Esophagus squamous epithelium (tissue), 5 donors: ENCODE measurements around the gene MLX. TPM values are rescaled to one million over a fixed set of nuclear protein-coding genes. Genes with fewer than 3 reads are reported as not detected.
"Not testable (repeated sequence)": the region's sequence is repeated elsewhere in the genome, so short reads cannot be mapped to it uniquely, and the experiment has no call there.

Source experiments
- DNase-seq: peaks from one replicate; lab custom pipeline; 2025; lab: John Stamatoyannopoulos, UW
- H3K27ac ChIP-seq, 4 donors: fragments of 200-600 bp; sonication (generic); one replicate each; pipeline ENCODE4 v1.5.1; 2016 to 2019; ENCODE audit warnings: mild to moderate bottlenecking in 1 of 4
- H3K27me3 ChIP-seq, 4 donors: fragments of 200-600 bp; sonication (generic); 1 replicate in 3 of 4; 2 replicates in 1 of 4; pipeline versions ENCODE4 v1.5.1 to v1.6.0; 2017 to 2021; ENCODE audit warnings: antibody characterized with exemption in 1 of 4
- H3K36me3 ChIP-seq, 3 donors: fragments of 200-600 bp; sonication (generic); one replicate each; pipeline ENCODE4 v1.5.1; 2016 to 2019
- H3K4me1 ChIP-seq, 3 donors: fragments of 200-600 bp; sonication (generic); one replicate each; pipeline ENCODE4 v1.5.1; 2017 to 2019
- H3K4me3 ChIP-seq, 4 donors: fragments of 200-600 bp; sonication (generic); 1 replicate in 3 of 4; 2 replicates in 1 of 4; pipeline ENCODE4 v1.5.1; 2016 to 2019; ENCODE audit warnings: mild to moderate bottlenecking in 2 of 4, moderate library complexity in 1 of 4
- H3K9me3 ChIP-seq, 3 donors: fragments of 200-600 bp; sonication (generic); one replicate each; pipeline ENCODE4 v1.5.1; 2016 to 2019
- POLR2A ChIP-seq, 4 donors: fragments of 450-650 bp; IDR thresholded peaks; one replicate each; pipeline ENCODE4 v1.6.1; 2017; ENCODE audit warnings: antibody characterized with exemption in 4 of 4, mild to moderate bottlenecking in 4 of 4, moderate library complexity in 3 of 4
- WGBS, 2 donors: methylation state at CpG; one replicate each; pipeline ENCODE4 v1.1.5; 2018; 5-methylcytosine and 5-hydroxymethylcytosine counted together
- intact Hi-C: fragments of 100-400 bp; cut with DNase I; formaldehyde crosslinking; loops from one replicate; pipeline ENCODE4 v1.15.0; 2022
- total RNA-seq, 4 donors: library from RNA; depleted of rRNA; stranded (reverse); fragments of >200 nt; gene quantifications; one replicate each; pipeline ENCODE4 v1.1.0, GENCODE V29; 2016
- TF ChIP-seq, protein P1 (sequence below), 6 experiments: fragments of 450-650 bp in 4 of 6; fragments of 200-600 bp in 2 of 6; sonication (generic) in 2 of 6; IDR thresholded peaks; one replicate each; pipeline ENCODE4 v1.5.1; 2016 to 2019; ENCODE audit warnings: antibody characterized with exemption in 6 of 6, mild to moderate bottlenecking in 4 of 6, moderate library complexity in 4 of 6
- donor health status: DM: yes; HTN: yes; CAD: no.

Gene MLX
- total RNA-seq, 4 donors from 2014 or later, result 34.0 to 47.9 (median 39.9) TPM

DNA sequence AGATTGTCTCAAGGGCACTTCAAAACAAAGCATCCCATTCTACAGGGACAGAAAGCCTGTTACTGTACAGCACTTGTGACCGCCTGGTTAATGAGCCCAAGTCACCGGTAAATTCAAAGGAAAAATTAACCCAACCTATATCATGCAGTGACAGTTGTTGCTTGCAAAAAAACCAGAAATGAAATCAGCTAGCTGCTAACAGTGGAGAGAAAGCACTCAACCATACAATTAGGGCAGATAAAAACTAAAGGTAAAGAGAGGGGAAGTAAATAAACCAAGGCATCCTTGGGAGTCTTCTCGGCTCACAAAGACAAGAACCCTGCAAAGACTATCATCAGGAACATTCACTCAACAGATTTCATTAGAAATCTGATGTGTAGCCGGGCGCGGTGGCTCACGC is 36.4 kb downstream of the MLX start:
- peaks cover 0 to 22% (median 3%) of the 10 kb centered on the region in 3 donors for H3K36me3 ChIP-seq
- no peak for DNase-seq
- no peaks in the 10 kb centered on the region for H3K27me3 ChIP-seq
- 86 to 92% methylated on average over 7 of the region's 7 CpGs for WGBS, 2 donors
- H3K27ac ChIP-seq, result no peak overlapping the region
- intact Hi-C loops, result no loop called here
- H3K4me1 ChIP-seq, result peaks cover 18 to 54% (median 24%) of the 10 kb centered on the region in 3 donors
- H3K4me3 ChIP-seq, result no peak overlapping the region
- H3K9me3 ChIP-seq, result no peaks in the 10 kb centered on the region
- TF ChIP-seq, protein P1, sequence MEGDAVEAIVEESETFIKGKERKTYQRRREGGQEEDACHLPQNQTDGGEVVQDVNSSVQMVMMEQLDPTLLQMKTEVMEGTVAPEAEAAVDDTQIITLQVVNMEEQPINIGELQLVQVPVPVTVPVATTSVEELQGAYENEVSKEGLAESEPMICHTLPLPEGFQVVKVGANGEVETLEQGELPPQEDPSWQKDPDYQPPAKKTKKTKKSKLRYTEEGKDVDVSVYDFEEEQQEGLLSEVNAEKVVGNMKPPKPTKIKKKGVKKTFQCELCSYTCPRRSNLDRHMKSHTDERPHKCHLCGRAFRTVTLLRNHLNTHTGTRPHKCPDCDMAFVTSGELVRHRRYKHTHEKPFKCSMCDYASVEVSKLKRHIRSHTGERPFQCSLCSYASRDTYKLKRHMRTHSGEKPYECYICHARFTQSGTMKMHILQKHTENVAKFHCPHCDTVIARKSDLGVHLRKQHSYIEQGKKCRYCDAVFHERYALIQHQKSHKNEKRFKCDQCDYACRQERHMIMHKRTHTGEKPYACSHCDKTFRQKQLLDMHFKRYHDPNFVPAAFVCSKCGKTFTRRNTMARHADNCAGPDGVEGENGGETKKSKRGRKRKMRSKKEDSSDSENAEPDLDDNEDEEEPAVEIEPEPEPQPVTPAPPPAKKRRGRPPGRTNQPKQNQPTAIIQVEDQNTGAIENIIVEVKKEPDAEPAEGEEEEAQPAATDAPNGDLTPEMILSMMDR (IDR thresholded peaks at IDR 0.05), result no peak
- TF ChIP-seq POLR2A (IDR thresholded peaks at IDR 0.05), result no peak

DNA sequence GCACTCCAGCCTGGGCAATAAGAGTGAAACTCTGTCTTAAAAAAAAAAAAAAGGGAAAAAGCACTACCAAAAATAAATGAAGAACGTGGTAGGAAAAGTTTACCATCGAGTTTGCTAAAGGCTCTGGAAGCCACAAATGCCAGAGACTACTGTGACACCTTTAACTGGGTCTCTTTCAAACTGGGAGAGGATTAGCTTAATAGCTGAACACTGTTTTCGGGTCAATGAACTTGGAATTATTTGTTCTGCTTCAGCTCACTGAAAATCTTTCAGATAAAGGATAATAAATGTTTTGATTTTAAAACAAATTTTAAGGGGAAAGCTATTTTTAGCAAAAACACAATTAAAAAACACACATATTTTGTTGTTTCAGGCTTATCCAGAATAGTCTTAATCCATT is 40.9 kb downstream of the MLX start:
- Histone ChIP-seq H3K4me1 (peaks cover 15 to 64% (median 32%) of the 10 kb centered on the region in 3 donors), H3K9me3 (no peaks in the 10 kb centered on the region), H3K27me3 (no peaks in the 10 kb centered on the region), H3K4me3 (peak overlapping the region in 3 of 4 donors; percentile 72 to 90 (median 78)), H3K27ac (peak overlapping the region in 1 of 4 donors; percentile 97), H3K36me3 (peaks cover 0 to 23% (median 2%) of the 10 kb centered on the region in 3 donors)
- intact Hi-C loops, result no loop called here
- WGBS, 2 donors, result 28 to 31% methylated on average over 3 of the region's 3 CpGs
- no peak for DNase-seq
- no peak for TF ChIP-seq POLR2A (IDR thresholded peaks at IDR 0.05)
- TF ChIP-seq, protein P1 (IDR thresholded peaks at IDR 0.05), result no peak

DNA sequence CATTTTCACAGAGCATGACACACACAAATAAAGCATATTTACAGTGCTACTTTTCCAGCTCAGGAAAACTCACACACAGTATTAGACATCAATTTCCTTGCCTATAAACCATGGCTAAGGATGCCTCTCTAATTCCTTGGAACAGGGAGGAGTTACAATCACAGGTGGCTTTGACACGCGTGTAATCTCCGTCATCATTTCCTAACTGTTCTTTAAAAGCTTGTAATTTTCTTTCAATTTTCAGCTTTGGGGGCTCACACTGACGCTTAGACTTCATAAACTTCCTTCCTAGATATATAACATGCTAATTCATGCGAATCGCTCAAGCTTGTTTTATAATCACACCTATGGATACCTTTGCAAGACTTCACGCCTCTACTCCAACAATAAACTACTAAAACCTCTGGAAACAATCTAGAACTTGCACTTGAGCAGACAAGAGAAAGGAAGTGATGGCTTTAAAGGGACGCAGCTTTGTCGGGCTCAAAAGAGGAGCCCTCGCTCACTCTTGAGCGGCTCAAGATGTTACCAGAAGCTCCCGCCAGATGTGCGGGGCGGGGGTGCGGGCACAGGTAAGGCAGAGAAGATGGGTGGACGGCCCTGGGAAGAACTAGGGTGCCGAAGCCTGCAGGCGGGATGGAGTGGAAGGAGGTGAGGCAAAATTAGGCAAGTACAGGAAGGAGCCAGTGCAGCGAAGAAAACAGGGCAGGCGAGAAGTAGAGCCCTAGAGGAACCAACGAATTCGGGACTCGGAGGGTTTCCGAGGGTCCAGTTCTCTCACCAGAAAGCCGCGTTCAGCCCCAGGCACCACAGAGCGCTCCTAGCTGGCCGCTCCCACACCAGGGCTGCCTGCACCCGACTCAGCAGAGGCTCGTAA is 41.6 kb downstream of the MLX start:
- peak overlapping the region; percentile 91 to 97 (median 94) for H3K27ac ChIP-seq
- no peaks in the 10 kb centered on the region for H3K9me3 ChIP-seq
- no peak for TF ChIP-seq POLR2A (IDR thresholded peaks at IDR 0.05)
- TF ChIP-seq, protein P1 (IDR thresholded peaks at IDR 0.05), result no peak
- H3K4me3 ChIP-seq, result peak overlapping the region; percentile 72 to 93 (median 84)
- peaks cover 15 to 64% (median 32%) of the 10 kb centered on the region in 3 donors for H3K4me1 ChIP-seq
- no peaks in the 10 kb centered on the region for H3K27me3 ChIP-seq
- peak; percentile 64 for DNase-seq
- intact Hi-C loops, result no loop called here
- H3K36me3 ChIP-seq, result peaks cover 0 to 27% (median 6%) of the 10 kb centered on the region in 3 donors
- 0 to 1% methylated on average over 24 to 28 of the region's 30 CpGs for WGBS, 2 donors

DNA sequence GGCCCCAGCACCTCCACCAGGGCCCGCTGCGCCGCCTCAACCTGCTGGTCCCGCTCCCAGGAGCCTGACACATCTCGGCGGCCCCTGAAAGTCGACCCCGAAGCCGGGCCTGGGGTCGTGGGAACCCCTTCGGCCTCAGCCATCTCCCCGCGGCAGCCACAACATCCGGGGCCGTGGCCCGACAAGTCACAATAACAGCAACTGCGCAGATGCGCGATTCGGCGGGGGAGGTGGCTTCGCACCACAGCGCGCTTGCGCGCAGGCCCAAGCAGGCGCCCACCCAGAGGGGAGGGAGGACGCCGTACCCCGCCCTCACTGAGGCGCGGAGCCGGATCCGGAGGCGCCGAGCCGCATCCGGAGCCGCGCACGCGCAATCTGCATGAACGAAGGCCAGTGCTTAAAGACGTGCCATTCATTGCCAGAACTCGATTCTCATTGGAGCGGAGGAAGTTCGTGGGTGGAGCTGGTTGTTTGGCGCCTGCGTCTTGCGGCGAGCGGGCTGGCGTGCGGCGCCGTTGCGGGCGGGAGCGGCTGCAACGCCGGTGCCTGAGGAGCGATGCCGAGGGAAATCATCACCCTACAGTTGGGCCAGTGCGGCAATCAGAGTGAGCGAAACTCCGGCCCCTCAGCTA is 42.4 kb downstream of the MLX start, which contains the start of the genes RETREG3 and TUBG1:
Gene RETREG3 (minus strand): TSS at position 193 of the 632 bp plus-strand sequence. CDS start 50 bp downstream, at position 143.
Gene TUBG1 (plus strand): TSS at position 502 of the 632 bp plus-strand sequence. CDS start 55 bp downstream, at position 557.
- H3K4me3 ChIP-seq, result peak within 1 kb of the TSS; percentile 72 to 93 (median 84)
- peaks cover under 1 to 30% (median 13%) of the 10 kb centered on the region in 3 donors for H3K36me3 ChIP-seq
- peak; percentile 88 for DNase-seq
- intact Hi-C loops, result no loop called here
- peaks cover 15 to 61% (median 32%) of the 10 kb centered on the region in 3 donors for H3K4me1 ChIP-seq
- H3K9me3 ChIP-seq, result no peaks in the 10 kb centered on the region
- no peaks in the 10 kb centered on the region for H3K27me3 ChIP-seq
- peak in 3 of 4 donors; percentile 66 to 90 (median 85) for TF ChIP-seq POLR2A (IDR thresholded peaks at IDR 0.05)
- TF ChIP-seq, protein P1 (IDR thresholded peaks at IDR 0.05), result peak in 5 of 6 experiments; percentile 17 to 58 (median 43)
- 0% methylated on average over 6 to 13 of the region's 66 CpGs for WGBS, 2 donors
- peak within 1 kb of the TSS; percentile 91 to 97 (median 94) for H3K27ac ChIP-seq

DNA sequence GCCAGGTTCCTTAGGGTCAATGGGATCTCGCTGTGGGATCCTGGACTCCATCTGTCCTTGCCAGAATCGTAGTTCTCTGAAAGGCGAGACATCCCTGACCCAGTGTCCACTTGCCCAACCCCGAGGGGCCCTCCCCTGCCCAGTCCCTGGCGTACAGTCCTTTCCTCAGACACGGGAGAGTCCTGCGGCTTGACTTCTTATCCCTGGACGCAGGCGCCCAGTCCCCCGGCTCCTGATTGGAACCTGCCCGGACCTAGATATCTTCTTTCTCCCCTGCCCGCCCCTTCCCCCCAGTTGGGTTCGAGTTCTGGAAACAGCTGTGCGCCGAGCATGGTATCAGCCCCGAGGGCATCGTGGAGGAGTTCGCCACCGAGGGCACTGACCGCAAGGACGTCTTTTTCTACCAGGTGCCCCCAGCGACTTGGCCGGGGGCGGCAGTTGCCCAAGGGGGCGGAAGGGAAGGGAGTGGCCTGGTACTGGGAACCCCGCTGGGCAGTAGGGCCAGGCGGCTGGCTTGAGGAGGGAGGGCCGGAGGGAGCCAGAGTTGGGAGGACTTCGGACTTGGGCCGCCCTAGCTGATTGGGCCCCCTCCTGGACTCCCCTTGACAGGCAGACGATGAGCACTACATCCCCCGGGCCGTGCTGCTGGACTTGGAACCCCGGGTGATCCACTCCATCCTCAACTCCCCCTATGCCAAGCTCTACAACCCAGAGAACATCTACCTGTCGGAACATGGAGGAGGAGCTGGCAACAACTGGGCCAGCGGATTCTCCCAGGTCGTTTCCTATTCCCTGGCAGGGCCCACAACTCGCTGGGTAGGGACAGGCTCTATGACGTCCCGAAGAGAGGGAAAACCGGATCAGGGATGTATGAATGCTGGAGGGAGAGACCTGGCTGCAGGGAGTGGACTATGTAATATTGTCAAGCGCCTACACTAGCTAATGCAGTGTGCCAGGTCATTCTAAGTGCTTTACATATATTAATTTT is 43.2 kb downstream of the MLX start:
- WGBS, 2 donors, result 7 to 8% methylated on average over 5 to 16 of the region's 42 CpGs
- Histone ChIP-seq H3K36me3 (peaks cover 7 to 38% (median 13%) of the 10 kb centered on the region in 3 donors), H3K4me3 (peak overlapping the region; percentile 72 to 93 (median 84)), H3K27ac (peak overlapping the region; percentile 91 to 97 (median 94)), H3K4me1 (peaks cover 15 to 53% (median 32%) of the 10 kb centered on the region in 3 donors)
- DNase-seq, intact Hi-C loops, H3K9me3 ChIP-seq, H3K27me3 ChIP-seq: not testable (repeated sequence)
